Measurements from ENCODE around the gene FAM228A.
"Not testable (repeated sequence)": the region's sequence is repeated elsewhere in the genome, so short reads cannot be mapped to it uniquely, and the experiment has no call there.

The FAM228A gene

DNA sequence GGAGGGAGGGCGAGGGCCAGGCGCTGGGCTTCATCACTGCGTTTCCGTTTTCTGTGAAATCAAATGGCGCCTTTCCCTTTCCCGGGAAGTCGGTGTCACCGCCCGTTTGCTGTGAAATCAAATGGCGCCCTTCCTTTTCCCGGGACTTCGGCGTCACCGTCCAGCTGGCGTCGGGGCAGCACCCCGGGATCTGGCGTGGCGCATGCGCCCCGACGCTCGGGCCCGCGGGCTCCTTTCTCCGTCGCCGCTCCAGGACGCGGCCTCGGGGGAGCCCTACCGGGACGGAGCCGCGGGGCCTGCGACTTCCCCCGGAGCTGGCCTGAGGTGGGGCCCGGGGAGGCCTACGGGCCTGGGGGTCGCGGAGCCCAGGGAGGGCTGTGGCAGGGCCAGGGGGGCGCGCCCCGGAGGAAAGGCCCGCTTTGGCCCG lies at the start of gene FAM228A:
FAM228A (plus strand) TSS at position 203 of the 427 bp plus-strand sequence. CDS start 428 bp downstream, outside the sequence.
- DNase-seq: no peak

DNA sequence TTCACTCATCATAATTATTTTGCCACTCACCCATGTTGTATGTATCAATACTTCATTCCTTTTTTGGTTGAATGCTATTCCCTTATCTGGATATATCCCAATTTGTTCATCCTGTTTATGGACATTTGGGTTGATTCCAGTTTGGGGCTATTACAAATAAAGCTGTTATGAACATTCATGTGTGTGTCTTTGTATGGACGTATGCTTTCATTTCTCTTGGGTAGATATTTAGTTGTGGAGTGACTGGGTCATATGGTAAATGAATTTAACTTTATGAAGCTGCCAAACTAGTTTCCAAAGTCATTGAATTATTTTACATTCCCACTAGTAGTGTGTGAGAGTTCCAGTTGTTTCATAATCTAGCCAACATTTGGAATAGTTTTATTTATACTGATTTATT lies 48.9 kb upstream of the FAM228A start:
- DNase-seq: no peak

DNA sequence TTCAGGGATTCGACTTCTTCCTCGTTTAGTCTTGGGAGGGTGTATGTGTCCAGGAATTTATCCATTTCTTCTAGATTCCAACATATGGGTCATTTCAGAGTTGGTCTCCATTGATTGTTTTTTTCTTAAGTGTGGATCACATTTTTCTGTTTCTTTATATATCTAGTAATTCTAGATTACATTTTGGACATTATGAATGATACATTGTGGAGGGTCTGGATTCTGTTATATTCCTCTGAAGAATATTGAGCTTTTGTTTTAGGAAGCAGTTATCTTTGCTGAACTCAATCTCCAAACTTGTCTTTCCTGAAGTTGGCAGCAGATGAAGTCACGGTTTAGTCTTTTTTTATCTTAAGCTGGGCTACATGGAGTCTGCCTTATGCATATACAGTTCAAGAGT lies 42.3 kb upstream of the FAM228A start:
- no peak for DNase-seq

DNA sequence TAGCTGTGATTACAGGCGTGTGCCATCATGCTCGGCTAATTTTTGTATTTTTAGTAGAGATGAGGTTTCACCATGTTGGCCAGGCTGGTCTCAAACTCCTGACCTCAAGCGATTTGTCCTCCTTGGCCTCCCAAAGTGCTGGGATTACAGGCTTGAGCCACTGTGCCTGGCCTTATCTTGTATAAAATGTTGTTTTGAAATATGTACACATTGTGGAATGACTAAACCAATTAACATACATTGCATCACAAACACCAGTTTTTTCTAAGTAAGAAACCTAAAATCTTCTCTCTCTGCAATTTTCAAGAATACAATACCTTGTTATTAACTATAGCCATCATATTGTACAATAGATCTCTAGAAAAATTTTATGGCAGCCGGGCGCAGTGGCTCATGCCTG lies 34.5 kb upstream of the FAM228A start:
- not testable (repeated sequence) for DNase-seq

GRCh38 chr2:24147364-24147763 lies 27.5 kb upstream of the FAM228A start:
- DNase-seq: no peak

- no peak for DNase-seq
Measured at GRCh38 chr2:24152413-24153197, 22.2 kb upstream of the FAM228A start.

GRCh38 chr2:24153478-24153877 lies 21.4 kb upstream of the FAM228A start:
- DNase-seq: no peak

GRCh38 chr2:24158131-24158530 lies 16.7 kb upstream of the FAM228A start:
- no peak for DNase-seq

DNA sequence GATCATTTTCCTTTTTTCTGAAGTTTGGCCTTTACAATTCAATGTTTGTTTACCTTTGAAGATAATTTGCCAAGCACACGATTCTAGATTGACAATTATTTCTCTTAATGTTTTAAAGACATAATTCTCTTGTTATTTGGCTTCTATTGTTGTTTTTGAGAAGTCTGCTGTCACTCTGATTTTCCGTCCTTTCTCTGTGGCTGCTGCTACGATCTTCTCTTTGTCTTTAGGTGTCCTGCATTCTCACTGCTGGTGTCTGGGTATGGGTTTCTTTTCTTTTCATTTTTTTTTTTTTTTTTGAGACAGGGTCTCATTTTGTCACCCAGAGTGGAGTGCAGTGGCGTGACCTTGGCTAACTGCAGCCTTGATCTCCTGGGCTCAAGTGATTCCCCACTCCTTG lies 15.1 kb upstream of the FAM228A start:
- DNase-seq: no peak

GRCh38 chr2:24160761-24161160 lies 14.1 kb upstream of the FAM228A start:
- DNase-seq: no peak

DNA sequence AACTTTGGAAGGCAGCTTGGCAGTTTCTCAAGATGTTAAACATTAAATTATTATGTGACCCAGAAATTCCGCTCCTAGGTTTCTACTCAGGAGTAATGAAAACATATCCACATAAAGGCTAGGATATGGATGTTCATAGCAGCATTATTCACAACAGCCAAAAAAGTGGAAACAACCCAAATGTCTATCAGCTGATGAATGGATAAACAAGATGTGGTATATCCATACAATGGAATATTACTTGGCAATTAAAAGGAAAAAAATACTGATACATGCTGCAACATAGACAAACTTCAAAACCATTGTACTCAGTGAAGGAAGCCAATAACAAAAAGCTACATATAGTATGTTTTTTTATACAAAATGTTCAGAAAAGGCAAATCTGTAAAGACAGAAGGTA lies 12.4 kb upstream of the FAM228A start:
- no peak for DNase-seq

DNA sequence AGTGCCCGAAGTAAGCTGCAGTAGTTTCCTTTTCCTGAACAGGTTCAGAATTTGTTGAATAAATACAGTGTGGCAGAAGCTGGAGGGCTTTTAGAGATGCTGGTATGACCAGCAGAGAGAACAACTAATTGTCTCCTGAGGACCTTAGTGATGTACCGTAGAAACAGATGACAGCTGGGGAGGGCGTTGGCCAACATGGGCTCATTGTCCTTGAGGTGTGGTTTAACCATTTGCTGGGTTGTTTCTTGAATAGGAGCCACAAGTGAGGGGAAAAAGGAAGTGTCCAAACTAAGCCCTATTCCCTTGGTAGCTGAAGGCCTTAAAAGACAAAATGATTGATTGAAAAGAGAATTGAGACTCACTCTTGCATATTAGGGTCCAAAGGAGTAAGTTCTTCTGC lies 11.7 kb upstream of the FAM228A start:
- DNase-seq: no peak

- no peak for DNase-seq
Measured at GRCh38 chr2:24163601-24164000, 11.3 kb upstream of the FAM228A start.

GRCh38 chr2:24164416-24164973 lies 10.4 kb upstream of the FAM228A start:
- no peak for DNase-seq

GRCh38 chr2:24169023-24169422 lies 5.8 kb upstream of the FAM228A start:
- DNase-seq: no peak

- DNase-seq: no peak
Measured at GRCh38 chr2:24175631-24176187, 856 bp downstream of the FAM228A start.

- no peak for DNase-seq
Measured at GRCh38 chr2:24176326-24176725, 1.5 kb downstream of the FAM228A start.

DNA sequence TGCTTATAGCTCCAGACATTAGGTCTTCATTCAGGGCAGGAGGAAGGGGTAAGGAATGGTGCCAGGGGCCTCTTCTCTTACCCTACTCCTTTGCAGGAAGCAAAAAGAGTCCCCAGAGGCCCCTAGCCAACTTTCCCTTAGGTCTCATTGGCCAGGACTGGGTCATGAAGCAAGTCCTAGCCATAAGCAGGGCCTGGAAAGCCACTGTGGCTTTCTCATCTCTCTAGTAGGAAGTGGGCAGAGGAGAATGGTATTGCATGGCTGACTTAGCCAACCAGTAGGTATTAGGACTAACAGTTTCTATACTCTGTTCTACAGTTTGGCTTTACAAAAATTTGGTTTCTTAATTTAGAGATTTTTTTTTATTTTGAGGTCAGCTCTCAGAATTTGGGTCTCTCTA lies 4.8 kb downstream of the FAM228A start:
- DNase-seq: no peak

DNA sequence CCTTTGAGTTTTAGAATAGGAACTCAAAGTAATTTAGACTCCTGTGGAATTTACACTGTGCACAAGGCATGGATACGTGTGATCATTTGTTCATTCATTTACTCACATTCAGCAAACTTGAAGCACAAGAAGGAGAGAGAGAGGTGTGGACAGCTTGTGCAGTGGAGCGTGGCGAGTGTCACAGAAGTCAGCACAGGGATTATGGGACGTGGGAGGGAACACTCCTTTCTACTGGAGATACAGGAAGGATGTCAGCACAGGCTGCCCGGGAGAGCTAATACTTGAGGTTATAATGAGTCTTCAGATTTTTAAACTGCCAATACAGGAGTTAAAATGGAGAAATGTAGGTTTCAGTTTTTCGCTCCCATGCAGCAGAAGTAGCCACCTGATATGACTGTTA lies 7.0 kb downstream of the FAM228A start:
- no peak for DNase-seq

DNA sequence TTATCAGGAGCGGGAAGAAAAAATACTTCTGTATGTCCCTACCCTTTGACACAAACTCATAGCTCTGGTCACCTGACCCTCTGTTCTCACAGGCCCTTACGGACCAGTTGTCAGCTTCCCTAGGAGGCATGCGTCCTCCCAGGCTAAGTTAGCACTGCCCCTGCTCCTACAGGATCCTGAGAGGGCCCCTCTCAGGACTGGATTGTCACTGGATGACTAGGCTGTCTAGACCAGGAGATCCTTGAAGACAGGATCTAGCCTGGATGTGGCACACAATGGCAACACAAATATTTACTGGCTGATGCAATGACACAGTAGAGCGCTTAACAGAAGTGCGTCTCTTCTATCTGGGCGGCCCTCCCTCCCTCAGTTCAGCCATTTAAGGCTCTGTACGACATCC lies 7.7 kb downstream of the FAM228A start:
- DNase-seq: no peak

GRCh38 chr2:24183366-24184069 lies 8.7 kb downstream of the FAM228A start:
- no peak for DNase-seq

DNA sequence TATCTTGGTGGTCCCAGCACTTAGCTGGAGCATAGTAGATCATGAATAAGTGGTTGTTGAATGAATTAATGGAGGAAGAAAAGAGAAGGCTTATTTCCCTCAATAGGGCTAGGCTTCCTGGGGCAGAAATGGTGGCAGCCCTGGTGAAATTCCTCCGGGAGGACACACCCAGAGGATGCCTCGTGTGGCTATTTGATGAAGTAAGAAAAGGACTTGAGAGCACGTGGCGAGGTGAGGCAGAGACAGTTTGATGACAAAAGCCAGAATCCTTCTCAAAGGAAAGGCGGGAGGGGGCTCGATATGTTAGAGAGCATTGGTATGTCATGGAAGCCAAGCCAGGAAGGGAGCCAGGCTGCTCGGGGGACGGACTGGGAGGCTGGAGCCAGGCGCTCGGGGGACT lies 14.7 kb downstream of the FAM228A start:
- DNase-seq: no peak

- DNase-seq: no peak
Measured at GRCh38 chr2:24190503-24190902, 15.7 kb downstream of the FAM228A start.

GRCh38 chr2:24191156-24191555 lies 16.3 kb downstream of the FAM228A start:
- DNase-seq: no peak

Measured in NCI-H1417 treated with DMSO at 0.1 percent for 48 hours (cell line).